ENCODE measurements around the gene ACSBG1. TPM values are rescaled to one million over a fixed set of nuclear protein-coding genes. Genes with fewer than 3 reads are reported as not detected.

ACSBG1 gene
- total and polyA plus RNA-seq, 10 of the 15 experiments (the other 5 are each of a cell fraction or from before 2014, with no cell fraction given): 0.11 to 0.75 (median 0.42) TPM

DNA sequence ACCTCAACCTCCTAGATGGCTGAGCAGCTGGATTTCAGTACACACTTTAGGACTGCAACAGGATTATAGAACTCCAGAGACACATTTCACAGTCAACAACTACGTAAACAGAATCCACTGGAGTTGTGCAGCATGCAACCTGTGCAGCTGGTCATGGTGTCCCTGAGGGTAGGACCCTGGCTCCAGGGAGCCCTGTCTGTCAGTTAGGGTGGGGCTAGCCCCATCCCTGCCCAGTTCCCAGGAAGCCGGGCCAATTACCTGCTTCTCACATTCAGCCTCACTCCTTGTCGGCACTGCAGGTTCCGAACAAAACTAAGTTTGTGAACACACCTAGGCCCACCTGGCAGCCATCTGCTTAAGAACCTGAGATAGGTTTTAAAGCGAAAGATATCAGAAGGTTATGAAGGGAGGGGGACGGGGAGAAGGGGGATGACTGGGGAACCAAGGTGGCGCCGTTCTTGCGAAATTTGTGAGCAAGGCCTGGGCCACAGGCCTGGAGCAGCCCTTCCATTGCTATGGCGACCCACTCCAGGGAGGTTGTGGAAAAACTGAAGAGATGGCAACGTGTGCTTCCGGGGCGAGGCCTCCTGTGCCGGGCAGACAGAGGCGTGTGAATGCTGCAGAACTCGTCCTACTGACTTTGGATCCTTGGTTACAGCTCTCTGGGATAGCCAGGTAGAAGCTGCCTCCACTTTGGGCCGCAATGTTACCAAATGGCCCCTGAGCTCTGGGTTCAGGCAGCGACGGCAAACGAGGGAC is 25.3 kb downstream of the ACSBG1 start:
- H3K4me1 ChIP-seq (ENCODE audit: control insufficient read depth, insufficient read depth, low read length): no peaks in the 10 kb centered on the region
- no peaks in the 10 kb centered on the region for H3K79me2 ChIP-seq (ENCODE audit: control insufficient read depth, insufficient read depth, low read length)
- H3K4me2 ChIP-seq (ENCODE audit: control insufficient read depth, insufficient read depth): no peak overlapping the region
- H4K20me1 ChIP-seq (ENCODE audit: control insufficient read depth, insufficient read depth): no peaks in the 10 kb centered on the region
- in situ Hi-C loops (cut with MboI): no loop called here
- H3K27ac ChIP-seq (ENCODE audit: control insufficient read depth, insufficient read depth): no peak overlapping the region
- no peak overlapping the region for H3K9ac ChIP-seq (ENCODE audit: control insufficient read depth, insufficient read depth, low read length)
- TF ChIP-seq, protein P1, sequence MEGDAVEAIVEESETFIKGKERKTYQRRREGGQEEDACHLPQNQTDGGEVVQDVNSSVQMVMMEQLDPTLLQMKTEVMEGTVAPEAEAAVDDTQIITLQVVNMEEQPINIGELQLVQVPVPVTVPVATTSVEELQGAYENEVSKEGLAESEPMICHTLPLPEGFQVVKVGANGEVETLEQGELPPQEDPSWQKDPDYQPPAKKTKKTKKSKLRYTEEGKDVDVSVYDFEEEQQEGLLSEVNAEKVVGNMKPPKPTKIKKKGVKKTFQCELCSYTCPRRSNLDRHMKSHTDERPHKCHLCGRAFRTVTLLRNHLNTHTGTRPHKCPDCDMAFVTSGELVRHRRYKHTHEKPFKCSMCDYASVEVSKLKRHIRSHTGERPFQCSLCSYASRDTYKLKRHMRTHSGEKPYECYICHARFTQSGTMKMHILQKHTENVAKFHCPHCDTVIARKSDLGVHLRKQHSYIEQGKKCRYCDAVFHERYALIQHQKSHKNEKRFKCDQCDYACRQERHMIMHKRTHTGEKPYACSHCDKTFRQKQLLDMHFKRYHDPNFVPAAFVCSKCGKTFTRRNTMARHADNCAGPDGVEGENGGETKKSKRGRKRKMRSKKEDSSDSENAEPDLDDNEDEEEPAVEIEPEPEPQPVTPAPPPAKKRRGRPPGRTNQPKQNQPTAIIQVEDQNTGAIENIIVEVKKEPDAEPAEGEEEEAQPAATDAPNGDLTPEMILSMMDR (IDR thresholded peaks at IDR 0.05 in 2 of 3, conservative IDR thresholded peaks at IDR 0.05 in 1 of 3; ENCODE audit: control insufficient read depth in 2 of 3, extremely low read depth in 1 of 3, insufficient read depth in 1 of 3, low read depth in 3 of 3, low read length in 3 of 3): no peak
- no peak for TF ChIP-seq STAT1 (conservative IDR thresholded peaks at IDR 0.05)
- no peak for TF ChIP-seq NFYA (IDR thresholded peaks at IDR 0.05; ENCODE audit: borderline replicate concordance, low read depth, low read length)
- TF ChIP-seq NR2F1 (conservative IDR thresholded peaks at IDR 0.05): no peak
- TF ChIP-seq RBBP5 (conservative IDR thresholded peaks at IDR 0.05): no peak
- TF ChIP-seq ZNF384 (IDR thresholded peaks at IDR 0.05; ENCODE audit: borderline replicate concordance, low read depth, low read length): no peak
- no peak for TF ChIP-seq ZNF217 (IDR thresholded peaks at IDR 0.05)
- no peak for TF ChIP-seq POLR2A (IDR thresholded peaks at IDR 0.05; ENCODE audit: low read depth, low read length)
- no peak for TF ChIP-seq SMAD1 (IDR thresholded peaks at IDR 0.05; ENCODE audit: low read depth, partially characterized antibody)
- no peak for TF ChIP-seq EZH2 (IDR thresholded peaks at IDR 0.05; ENCODE audit: borderline replicate concordance, control insufficient read depth, low read depth, low read length)
- TF ChIP-seq MYB (IDR thresholded peaks at IDR 0.05; ENCODE audit: borderline replicate concordance, low read depth, low read length): no peak
- no peak for TF ChIP-seq SMAD5 (IDR thresholded peaks at IDR 0.05; ENCODE audit: low read depth)
- TF ChIP-seq NR2C1 (IDR thresholded peaks at IDR 0.05): no peak
- TF ChIP-seq BMI1 (IDR thresholded peaks at IDR 0.05; ENCODE audit: borderline replicate concordance): no peak
- TF ChIP-seq, protein P2, sequence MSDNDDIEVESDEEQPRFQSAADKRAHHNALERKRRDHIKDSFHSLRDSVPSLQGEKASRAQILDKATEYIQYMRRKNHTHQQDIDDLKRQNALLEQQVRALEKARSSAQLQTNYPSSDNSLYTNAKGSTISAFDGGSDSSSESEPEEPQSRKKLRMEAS (IDR thresholded peaks at IDR 0.05; ENCODE audit: low read depth, low read length): no peak
- no peak for TF ChIP-seq MLLT1 (IDR thresholded peaks at IDR 0.05)
- TF ChIP-seq PML (IDR thresholded peaks at IDR 0.05; ENCODE audit: low read length): no peak
- no peak for TF ChIP-seq ETV6 (conservative IDR thresholded peaks at IDR 0.05 in 1 of 2, IDR thresholded peaks at IDR 0.05 in 1 of 2; ENCODE audit: borderline replicate concordance in 1 of 2, low read depth in 1 of 2)
- no peak for TF ChIP-seq CHD2 (IDR thresholded peaks at IDR 0.05; ENCODE audit: borderline replicate concordance, low read depth, low read length)
- no peak overlapping the region for H2AFZ ChIP-seq (ENCODE audit: control insufficient read depth, low read depth, low read length)
- ChIA-PET RAD21 (ENCODE audit: unreplicated experiment) (interaction anchor here (1.0 to 1.5 kb wide), 2 partner anchors 16 to 78 kb away, joined by 3 to 4 read pairs; partner anchors contain the start of gene CIB2), POLR2A (no interaction called here), SMC1A (ENCODE audit: uncharacterized antibody, unreplicated experiment) (interaction anchor here (0.7 kb wide), 1 partner anchor 14 kb away, joined by 3 read pairs; no protein-coding TSS in a partner anchor), CTCF (interaction anchor here (3.8 kb wide), 1 partner anchor 32 kb away, joined by 15 read pairs; no protein-coding TSS in a partner anchor)
- H3K27me3 ChIP-seq (replicated peaks in 1 of 2; ENCODE audit: control insufficient read depth in 2 of 2, insufficient read depth in 2 of 2, low read length in 1 of 2): no peaks in the 10 kb centered on the region
- 59% methylated on average over 20 of the region's 20 CpGs for WGBS (ENCODE audit: insufficient coverage, insufficient replicate concordance, low lambda C conversion rate, missing lambda C conversion rate)
- no peaks in the 10 kb centered on the region for H3K9me3 ChIP-seq (replicated peaks; ENCODE audit: control insufficient read depth, insufficient read depth, low read length)
- DNase-seq (ENCODE audit: low read depth, low spot score) (no peak), FAIRE-seq (no peak), ATAC-seq (no peak)
- no TSS peak for BruUV-seq (replicated peaks)
- no peak overlapping the region for H3K4me3 ChIP-seq
- no peaks in the 10 kb centered on the region for H3K36me3 ChIP-seq (ENCODE audit: control insufficient read depth in 2 of 2, insufficient read depth in 2 of 2, low read length in 1 of 2)
- intact Hi-C loops (cut with micrococcal nuclease; ENCODE audit: unreplicated experiment): no loop called here

All from GM12878 (cell line).